WTC11 (cell line): ENCODE results near the gene ZCCHC8.

Experiments
- CBFB ChIP-seq: sonication (generic); formaldehyde crosslinking; IDR thresholded peaks from 2 replicates; pipeline ENCODE4 v1.8.1; 2022; ENCODE audit warnings: mild to moderate bottlenecking, low read depth, missing genetic modification reagents
- CREM ChIP-seq: sonication (generic); formaldehyde crosslinking; IDR thresholded peaks from 2 replicates; pipeline ENCODE4 v1.8.1; 2022; ENCODE audit warnings: mild to moderate bottlenecking, missing genetic modification reagents, moderate library complexity
- ETV6 ChIP-seq: sonication (generic); formaldehyde crosslinking; IDR thresholded peaks from 2 replicates; pipeline ENCODE4 v1.8.1; 2022; ENCODE audit warnings: mild to moderate bottlenecking, missing genetic modification reagents
- FOXJ3 ChIP-seq: sonication (generic); formaldehyde crosslinking; IDR thresholded peaks from 2 replicates; pipeline ENCODE4 v1.9.0; 2021; ENCODE audit warnings: missing genetic modification reagents, mild to moderate bottlenecking, borderline replicate concordance
- IRF2 ChIP-seq: sonication (generic); formaldehyde crosslinking; IDR thresholded peaks from 2 replicates; pipeline ENCODE4 v1.8.0; 2022; ENCODE audit warnings: low read depth, missing genetic modification reagents, borderline replicate concordance
- JUN ChIP-seq: sonication (generic); formaldehyde crosslinking; IDR thresholded peaks from 2 replicates; pipeline ENCODE4 v1.8.0; 2023; ENCODE audit warnings: mild to moderate bottlenecking, missing genetic modification reagents
- NR3C1 ChIP-seq: sonication (generic); formaldehyde crosslinking; conservative IDR thresholded peaks from 2 replicates; pipeline ENCODE4 v1.8.1; 2023; ENCODE audit warnings: low read depth, mild to moderate bottlenecking, missing genetic modification reagents
- TEAD1 ChIP-seq: sonication (generic); formaldehyde crosslinking; IDR thresholded peaks from 2 replicates; pipeline ENCODE4 v1.8.0; 2022; ENCODE audit warnings: mild to moderate bottlenecking, missing genetic modification reagents
- ZNF121 ChIP-seq: sonication (generic); formaldehyde crosslinking; IDR thresholded peaks from 2 replicates; pipeline ENCODE4 v1.8.0; 2023; ENCODE audit warnings: missing genetic modification reagents
- ZNF232 ChIP-seq: sonication (generic); formaldehyde crosslinking; IDR thresholded peaks from 2 replicates; pipeline ENCODE4 v1.8.0; 2022; ENCODE audit warnings: mild to moderate bottlenecking, missing genetic modification reagents
- TF ChIP-seq, protein P1 (sequence below): fragments of 200-600 bp; IDR thresholded peaks from 2 replicates; pipeline ENCODE4 v1.8.0; 2022; ENCODE audit warnings: antibody characterized with exemption
- TF ChIP-seq, protein P2 (sequence below): sonication (generic); formaldehyde crosslinking; IDR thresholded peaks from 2 replicates; pipeline ENCODE4 v1.8.1; 2022; ENCODE audit warnings: mild to moderate bottlenecking, missing genetic modification reagents, moderate library complexity, borderline replicate concordance
- TF ChIP-seq, protein P3 (sequence below): sonication (generic); formaldehyde crosslinking; IDR thresholded peaks from 2 replicates; pipeline ENCODE4 v1.8.0; 2022; ENCODE audit warnings: mild to moderate bottlenecking, missing genetic modification reagents

DNA sequence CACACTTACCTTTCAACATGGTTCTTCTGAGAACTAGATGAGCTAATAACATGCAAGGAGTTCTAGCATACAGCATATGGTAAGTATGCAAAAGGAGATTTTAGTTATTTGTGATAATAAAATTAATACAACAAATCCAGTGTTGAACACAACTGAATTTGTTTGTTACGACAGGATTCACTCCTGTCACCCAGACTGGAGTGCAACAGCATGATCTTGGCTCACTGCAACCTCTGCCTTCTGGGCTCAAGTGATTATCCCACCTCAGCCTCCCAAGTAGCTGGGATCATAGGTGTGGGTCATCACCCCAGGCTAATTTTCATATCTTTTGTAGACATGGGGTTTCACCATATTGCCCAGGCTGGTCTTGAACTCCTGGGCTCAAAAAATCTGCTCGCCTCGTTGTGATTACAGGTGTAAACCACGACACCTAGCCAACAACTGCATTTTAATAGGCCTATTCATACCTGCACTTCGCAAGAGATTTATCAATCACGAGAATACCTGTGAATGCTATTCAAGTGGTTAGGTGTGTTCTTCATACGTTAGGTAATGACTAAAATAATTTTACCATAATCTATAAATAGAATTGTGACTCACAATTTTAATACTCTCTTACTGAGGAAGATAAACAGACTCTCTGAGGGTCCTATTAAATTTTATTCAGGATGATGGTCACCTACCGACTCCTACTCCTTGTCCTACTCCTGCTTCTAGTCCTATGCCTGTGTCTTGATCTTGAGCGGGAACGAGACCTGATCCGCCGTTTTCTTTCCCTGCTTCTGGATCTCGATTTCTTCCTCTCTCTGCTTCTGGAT lies 16.0 kb upstream of the ZCCHC8 start:
- no peak for TF ChIP-seq JUN (CRISPR knock-in tag)
- TF ChIP-seq TEAD1 (CRISPR knock-in tag), result no peak
- TF ChIP-seq, protein P1, sequence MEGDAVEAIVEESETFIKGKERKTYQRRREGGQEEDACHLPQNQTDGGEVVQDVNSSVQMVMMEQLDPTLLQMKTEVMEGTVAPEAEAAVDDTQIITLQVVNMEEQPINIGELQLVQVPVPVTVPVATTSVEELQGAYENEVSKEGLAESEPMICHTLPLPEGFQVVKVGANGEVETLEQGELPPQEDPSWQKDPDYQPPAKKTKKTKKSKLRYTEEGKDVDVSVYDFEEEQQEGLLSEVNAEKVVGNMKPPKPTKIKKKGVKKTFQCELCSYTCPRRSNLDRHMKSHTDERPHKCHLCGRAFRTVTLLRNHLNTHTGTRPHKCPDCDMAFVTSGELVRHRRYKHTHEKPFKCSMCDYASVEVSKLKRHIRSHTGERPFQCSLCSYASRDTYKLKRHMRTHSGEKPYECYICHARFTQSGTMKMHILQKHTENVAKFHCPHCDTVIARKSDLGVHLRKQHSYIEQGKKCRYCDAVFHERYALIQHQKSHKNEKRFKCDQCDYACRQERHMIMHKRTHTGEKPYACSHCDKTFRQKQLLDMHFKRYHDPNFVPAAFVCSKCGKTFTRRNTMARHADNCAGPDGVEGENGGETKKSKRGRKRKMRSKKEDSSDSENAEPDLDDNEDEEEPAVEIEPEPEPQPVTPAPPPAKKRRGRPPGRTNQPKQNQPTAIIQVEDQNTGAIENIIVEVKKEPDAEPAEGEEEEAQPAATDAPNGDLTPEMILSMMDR, result no peak
- TF ChIP-seq, protein P2, sequence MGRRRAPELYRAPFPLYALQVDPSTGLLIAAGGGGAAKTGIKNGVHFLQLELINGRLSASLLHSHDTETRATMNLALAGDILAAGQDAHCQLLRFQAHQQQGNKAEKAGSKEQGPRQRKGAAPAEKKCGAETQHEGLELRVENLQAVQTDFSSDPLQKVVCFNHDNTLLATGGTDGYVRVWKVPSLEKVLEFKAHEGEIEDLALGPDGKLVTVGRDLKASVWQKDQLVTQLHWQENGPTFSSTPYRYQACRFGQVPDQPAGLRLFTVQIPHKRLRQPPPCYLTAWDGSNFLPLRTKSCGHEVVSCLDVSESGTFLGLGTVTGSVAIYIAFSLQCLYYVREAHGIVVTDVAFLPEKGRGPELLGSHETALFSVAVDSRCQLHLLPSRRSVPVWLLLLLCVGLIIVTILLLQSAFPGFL (CRISPR knock-in tag), result no peak
- no peak for TF ChIP-seq IRF2 (CRISPR knock-in tag)
- TF ChIP-seq NR3C1 (CRISPR knock-in tag), result no peak
- TF ChIP-seq ETV6 (CRISPR knock-in tag), result no peak
- TF ChIP-seq CBFB, result no peak
- no peak for TF ChIP-seq CREM (CRISPR knock-in tag)
- TF ChIP-seq ZNF232 (CRISPR knock-in tag), result no peak
- TF ChIP-seq, protein P3, sequence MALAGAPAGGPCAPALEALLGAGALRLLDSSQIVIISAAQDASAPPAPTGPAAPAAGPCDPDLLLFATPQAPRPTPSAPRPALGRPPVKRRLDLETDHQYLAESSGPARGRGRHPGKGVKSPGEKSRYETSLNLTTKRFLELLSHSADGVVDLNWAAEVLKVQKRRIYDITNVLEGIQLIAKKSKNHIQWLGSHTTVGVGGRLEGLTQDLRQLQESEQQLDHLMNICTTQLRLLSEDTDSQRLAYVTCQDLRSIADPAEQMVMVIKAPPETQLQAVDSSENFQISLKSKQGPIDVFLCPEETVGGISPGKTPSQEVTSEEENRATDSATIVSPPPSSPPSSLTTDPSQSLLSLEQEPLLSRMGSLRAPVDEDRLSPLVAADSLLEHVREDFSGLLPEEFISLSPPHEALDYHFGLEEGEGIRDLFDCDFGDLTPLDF, result no peak
- TF ChIP-seq ZNF121, result no peak
- no peak for TF ChIP-seq FOXJ3
